CD4-positive, alpha-beta T cell (primary cell): ENCODE data around the gene FKRP. TPM values are rescaled to one million over a fixed set of nuclear protein-coding genes. Genes with fewer than 3 reads are reported as not detected.

Experiments used
- ATAC-seq: fragments of 200-7000 bp; cut with Tn5 transposase; one replicate; pipeline ENCODE4 v1.10.0; 2022; ENCODE audit warnings: mild to moderate bottlenecking; ENCODE audit not compliant: poor library complexity
- CTCF ChIA-PET: fragments of 350-600 bp; sonication (Branson Sonifier 250); formaldehyde crosslinking; loops from one replicate; lab custom pipeline; 2021; ENCODE audit warnings: antibody characterized with exemption, inconsistent platforms; lab: Charles Lee
- POLR2A ChIA-PET: fragments of 350-600 bp; sonication (Branson Sonifier 250); formaldehyde crosslinking; loops from one replicate; lab custom pipeline; 2021; ENCODE audit warnings: antibody characterized with exemption, inconsistent platforms; lab: Charles Lee
- DNase-seq, 14 experiments: peaks; one replicate each; pipeline ENCODE4 v3.0.0-alpha.2; 2013 to 2020; ENCODE audit warnings: mixed read lengths in 2 of 14
- H3K27ac ChIP-seq, 2 donors: one replicate each; pipeline versions ENCODE4 v1.5.1 to v1.7.0; 2013; ENCODE audit warnings: low read length in 2 of 2, low read depth in 1 of 2, mild to moderate bottlenecking in 1 of 2
- H3K27me3 ChIP-seq, 2 experiments: 1 replicate in 1 of 2; 2 replicates in 1 of 2; pipeline versions ENCODE4 v1.6.1 to v1.7.0; 2013; ENCODE audit warnings: low read length in 2 of 2, control low read depth in 1 of 2, mild to moderate bottlenecking in 1 of 2, moderate library complexity in 1 of 2; ENCODE audit not compliant: insufficient read depth in 2 of 2, control insufficient read depth in 1 of 2
- H3K36me3 ChIP-seq: one replicate; pipeline ENCODE4 v1.6.1; 2013; ENCODE audit warnings: low read length, control low read depth; ENCODE audit not compliant: insufficient read depth
- H3K4me1 ChIP-seq: one replicate; pipeline ENCODE4 v1.6.1; 2013; ENCODE audit warnings: low read length, control low read depth; ENCODE audit not compliant: insufficient read depth
- H3K4me3 ChIP-seq: one replicate; pipeline ENCODE4 v1.5.1; 2013; ENCODE audit warnings: mild to moderate bottlenecking, low read length, moderate library complexity
- H3K9me3 ChIP-seq, 2 experiments: 1 replicate in 1 of 2; 2 replicates in 1 of 2; pipeline versions ENCODE4 v1.6.1 to v1.7.0; 2013; ENCODE audit warnings: low read length in 2 of 2, mild to moderate bottlenecking in 2 of 2, control low read depth in 1 of 2, moderate library complexity in 1 of 2; ENCODE audit not compliant: control insufficient read depth in 1 of 2, insufficient read depth in 1 of 2
- H3K27ac Mint-ChIP-seq: one replicate; pipeline ENCODE4 v1.8.0; 2020; ENCODE audit warnings: mixed read lengths
- H3K27me3 Mint-ChIP-seq: one replicate; pipeline ENCODE4 v1.8.0; 2021; ENCODE audit warnings: mixed read lengths
- H3K36me3 Mint-ChIP-seq: one replicate; pipeline ENCODE4 v1.8.0; 2021; ENCODE audit warnings: low read depth, mixed read lengths
- H3K4me1 Mint-ChIP-seq: one replicate; pipeline ENCODE4 v1.8.0; 2021; ENCODE audit warnings: low read depth, mixed read lengths
- H3K4me3 Mint-ChIP-seq: one replicate; pipeline ENCODE4 v1.8.0; 2020; ENCODE audit warnings: mild to moderate bottlenecking, mixed read lengths
- H3K9me3 Mint-ChIP-seq: one replicate; pipeline ENCODE4 v1.8.0; 2020; ENCODE audit warnings: mixed read lengths
- CTCF ChIP-seq: fragments of 200-600 bp; IDR thresholded peaks from one replicate; pipeline ENCODE4 v1.8.0; 2022; ENCODE audit warnings: antibody characterized with exemption, mild to moderate bottlenecking
- intact Hi-C, 2 experiments: fragments of 100-400 bp; cut with DNase I in 1 of 2; cut with micrococcal nuclease in 1 of 2; formaldehyde crosslinking; loops; one replicate each; pipeline versions ENCODE4 v1.15.1 to v1.9.0; 2023 to 2025; cut with DNase I, micrococcal nuclease
- total RNA-seq, 174 experiments: library from RNA in 2 of 174; stranded (reverse) in 2 of 174; gene quantifications; one replicate each; pipeline ENCODE4 v1.2.3 and lab custom pipeline; 2021 to 2026

Gene FKRP
- total RNA-seq, 2 experiments from 2014 or later: 19.0 to 20.2 TPM

- Histone ChIP-seq H3K27me3 (no peaks in the 10 kb centered on the region), H3K36me3 (peaks cover 90% of the 10 kb centered on the region), H3K4me1 (peaks cover 17% of the 10 kb centered on the region), H3K27ac (no peak overlapping the region), H3K9me3 (no peaks in the 10 kb centered on the region), H3K4me3 (no peak overlapping the region)
- peaks cover 73% of the 10 kb centered on the region for H3K36me3 Mint-ChIP-seq
- no peaks in the 10 kb centered on the region for H3K27me3 Mint-ChIP-seq
- ChIA-PET POLR2A (no interaction called here), CTCF (no interaction called here)
- no peak overlapping the region for H3K4me3 Mint-ChIP-seq
- no peak overlapping the region for H3K27ac Mint-ChIP-seq
- no peaks in the 10 kb centered on the region for H3K9me3 Mint-ChIP-seq
- peaks cover 11% of the 10 kb centered on the region for H3K4me1 Mint-ChIP-seq
- DNase-seq (peak in 1 of 14 experiments; percentile 4), ATAC-seq (no peak)
- intact Hi-C loops: no loop called here
- no peak for TF ChIP-seq CTCF
These were observed 19.9 kb upstream of the FKRP start for GRCh38 chr19:46725859-46726393.

GRCh38 chr19:46726551-46726950 lies 19.3 kb upstream of the FKRP start:
- H3K9me3 ChIP-seq: no peaks in the 10 kb centered on the region
- H3K27ac ChIP-seq: no peak overlapping the region
- ChIA-PET CTCF (interaction anchor here (0.5 to 0.7 kb wide), 2 partner anchors 112 to 185 kb away, joined by 3 read pairs; no protein-coding TSS in a partner anchor), POLR2A (interaction anchor here (0.8 kb wide), 1 partner anchor 8 kb away, joined by 3 read pairs; no protein-coding TSS in a partner anchor)
- peaks cover 17% of the 10 kb centered on the region for H3K4me1 ChIP-seq
- peaks cover 11% of the 10 kb centered on the region for H3K4me1 Mint-ChIP-seq
- no peak for TF ChIP-seq CTCF
- no peaks in the 10 kb centered on the region for H3K27me3 ChIP-seq
- no peak overlapping the region for H3K4me3 Mint-ChIP-seq
- peak in 1 of 14 experiments; percentile 8 for DNase-seq
- no peaks in the 10 kb centered on the region for H3K9me3 Mint-ChIP-seq
- H3K27ac Mint-ChIP-seq: no peak overlapping the region
- H3K36me3 ChIP-seq: peaks cover 96% of the 10 kb centered on the region
- ATAC-seq: no peak
- H3K36me3 Mint-ChIP-seq: peaks cover 74% of the 10 kb centered on the region
- H3K27me3 Mint-ChIP-seq: no peaks in the 10 kb centered on the region
- no peak overlapping the region for H3K4me3 ChIP-seq
- intact Hi-C loops: no loop called here

- Mint-ChIP-seq H3K27me3 (no peaks in the 10 kb centered on the region), H3K4me1 (peaks cover 9% of the 10 kb centered on the region), H3K9me3 (no peaks in the 10 kb centered on the region), H3K36me3 (peaks cover 74% of the 10 kb centered on the region), H3K4me3 (no peak overlapping the region), H3K27ac (no peak overlapping the region)
- Histone ChIP-seq H3K4me1 (peaks cover 17% of the 10 kb centered on the region), H3K27ac (no peak overlapping the region), H3K27me3 (no peaks in the 10 kb centered on the region), H3K4me3 (no peak overlapping the region), H3K9me3 (no peaks in the 10 kb centered on the region), H3K36me3 (peaks cover 95% of the 10 kb centered on the region)
- DNase-seq: peak in 1 of 14 experiments; percentile 24
- CTCF ChIA-PET: interaction anchor here (0.5 to 3.5 kb wide), 3 partner anchors 24 to 185 kb away, joined by 3 to 45 read pairs (median 3); no protein-coding TSS in a partner anchor
- POLR2A ChIA-PET: interaction anchor here (0.8 to 0.9 kb wide), 2 partner anchors 9 to 23 kb away, joined by 3 read pairs; no protein-coding TSS in a partner anchor
- ATAC-seq: no peak
- intact Hi-C loops: no loop called here
- no peak for TF ChIP-seq CTCF
These were observed 18.8 kb upstream of the FKRP start for GRCh38 chr19:46726971-46727501.
